SK-N-SH (cell line): ENCODE measurements around the gene HOMER2.

Experiments
- CHD2 ChIP-seq: fragments of 150-350 bp; IDR thresholded peaks from 2 replicates; pipeline ENCODE4 v1.6.1; 2018; ENCODE audit warnings: low read length; ENCODE audit not compliant: partially characterized antibody
- CTCF ChIP-seq: fragments of 200-600 bp; sonication (generic); IDR thresholded peaks from 2 replicates; pipeline ENCODE4 v1.6.1; 2017; ENCODE audit warnings: antibody characterized with exemption, mild to moderate bottlenecking, moderate library complexity
- EP300 ChIP-seq, 2 experiments: IDR thresholded peaks; 2 replicates each; pipeline versions ENCODE4 v1.4.0 to v1.6.1; 2012; ENCODE audit warnings: borderline replicate concordance in 1 of 2, low read depth in 1 of 2, low read length in 1 of 2
- FOXM1 ChIP-seq: IDR thresholded peaks from 2 replicates; pipeline ENCODE4 v1.4.0; 2012; ENCODE audit warnings: low read depth, mild to moderate bottlenecking
- JUND ChIP-seq: IDR thresholded peaks from 2 replicates; pipeline ENCODE4 v1.4.0; 2012
- NFIC ChIP-seq: IDR thresholded peaks from 2 replicates; pipeline ENCODE4 v1.4.0; 2012; ENCODE audit warnings: borderline replicate concordance
- POLR2AphosphoS5 ChIP-seq: IDR thresholded peaks from 2 replicates; pipeline ENCODE4 v1.6.1; 2012; ENCODE audit warnings: low read depth, low read length
- RFX5 ChIP-seq: IDR thresholded peaks from 2 replicates; pipeline ENCODE4 v1.6.1; 2012; ENCODE audit warnings: mild to moderate bottlenecking, improper control_type of control experiment, low read length
- TEAD4 ChIP-seq: IDR thresholded peaks from 2 replicates; pipeline ENCODE4 v1.4.0; 2012; ENCODE audit warnings: mild to moderate bottlenecking, borderline replicate concordance; ENCODE audit not compliant: insufficient read depth

GRCh38 chr15:82946155-82946701, 6.3 kb downstream of the HOMER2 start:
- TF ChIP-seq CTCF (no peak), RFX5 (no peak), FOXM1 (no peak), POLR2AphosphoS5 (no peak), JUND (no peak), TEAD4 (no peak), NFIC (no peak), CHD2 (no peak), EP300 (IDR thresholded peaks at IDR 0.05; ENCODE audit: borderline replicate concordance in 1 of 2, low read depth in 1 of 2, low read length in 1 of 2) (no peak)
